T follicular helper cell (primary cell): ENCODE data around the gene TMCO4.

Experiments
- DNase-seq: peaks from one replicate; pipeline ENCODE4 v3.0.0-alpha.2; 2020; ENCODE audit warnings: low read depth

Gene TMCO4

GRCh38 chr1:19685994-19686393 is 113.7 kb downstream of the TMCO4 start:
- no peak for DNase-seq

DNA sequence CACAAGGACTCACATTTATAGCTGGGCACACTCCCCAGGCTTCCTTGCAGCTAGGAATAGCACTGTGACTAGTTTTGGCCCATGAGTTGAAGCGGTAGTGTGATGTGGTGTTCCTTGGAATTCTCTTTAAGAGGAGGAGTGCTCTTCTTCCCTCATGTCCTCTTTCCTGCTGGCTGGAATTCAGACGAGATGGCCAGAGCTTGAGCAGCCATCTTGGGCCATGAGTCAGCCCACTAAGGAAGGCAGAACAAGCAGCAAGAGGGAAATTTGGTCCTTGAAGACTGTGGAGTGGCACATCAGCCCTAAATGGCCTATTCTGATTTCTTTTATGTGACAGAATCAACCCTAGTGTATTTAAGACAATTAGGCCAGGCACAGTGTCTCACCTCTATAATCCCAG is 115.0 kb downstream of the TMCO4 start:
- no peak for DNase-seq

DNA sequence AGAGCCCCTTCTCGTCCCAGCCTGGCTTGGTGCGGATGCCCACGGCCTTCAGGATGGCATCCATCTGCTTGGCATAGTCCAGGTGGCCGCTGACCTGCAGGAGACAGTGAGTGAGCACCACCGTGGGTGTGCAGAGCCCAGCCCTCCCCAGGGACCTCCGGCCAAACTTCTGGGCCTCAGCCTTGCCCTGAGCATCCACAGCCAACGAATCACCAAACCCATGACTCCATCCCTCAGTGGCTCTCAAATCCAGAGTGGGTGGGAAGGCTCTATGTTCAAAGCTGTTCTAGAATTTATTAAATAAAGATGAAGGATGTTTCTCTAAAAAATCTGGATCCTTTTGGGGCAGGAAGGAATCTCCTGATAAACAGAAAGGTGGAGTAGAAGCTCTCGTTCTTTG is 116.4 kb downstream of the TMCO4 start:
- no peak for DNase-seq

- no peak for DNase-seq
Observed at GRCh38 chr1:19682901-19683300, 116.8 kb downstream of the TMCO4 start.

DNA sequence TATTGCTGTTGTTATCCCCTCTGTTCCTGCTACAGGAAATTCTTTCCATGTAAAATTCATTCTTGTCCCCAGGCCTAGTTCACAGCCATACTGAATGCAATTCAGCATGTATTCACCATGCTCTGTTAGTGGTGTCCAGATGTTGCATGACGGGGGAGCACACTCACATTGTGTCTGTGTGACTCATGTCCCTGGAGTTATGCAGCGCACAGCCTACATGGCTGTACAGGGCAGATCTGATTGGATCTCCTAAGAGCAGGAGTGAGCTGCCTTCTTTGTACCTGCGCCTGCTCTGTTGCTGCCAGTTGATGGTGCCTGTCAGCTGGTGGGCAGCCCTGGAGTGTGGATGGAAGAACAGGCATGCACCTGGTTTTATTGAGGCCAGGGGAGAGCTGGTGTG is 117.5 kb downstream of the TMCO4 start:
- no peak for DNase-seq

DNA sequence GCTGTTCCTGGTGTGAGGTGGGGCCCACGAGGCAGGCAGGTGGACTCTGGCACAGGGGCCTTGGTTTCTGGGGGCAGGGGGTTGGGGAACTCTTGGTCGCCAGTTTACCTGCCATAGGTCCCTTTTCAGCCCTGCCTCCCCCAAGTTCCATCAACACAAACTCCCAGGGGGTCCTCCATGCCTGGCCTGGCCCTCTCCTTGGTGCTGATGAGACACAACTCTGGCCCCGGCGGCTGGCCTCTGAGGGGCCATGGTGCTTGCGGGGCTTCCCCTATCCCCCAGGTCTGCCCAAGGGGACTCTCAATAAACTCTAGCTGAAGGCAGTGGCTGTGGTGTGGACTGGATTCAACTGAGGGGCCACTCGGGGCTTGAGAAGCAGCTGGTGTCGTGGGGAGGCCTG is 119.1 kb downstream of the TMCO4 start:
- no peak for DNase-seq

GRCh38 chr1:19679691-19680090 is 120.0 kb downstream of the TMCO4 start:
- no peak for DNase-seq

GRCh38 chr1:19678931-19679453 is 120.7 kb downstream of the TMCO4 start:
- DNase-seq = no peak

GRCh38 chr1:19678493-19678892 is 121.2 kb downstream of the TMCO4 start:
- no peak for DNase-seq

DNA sequence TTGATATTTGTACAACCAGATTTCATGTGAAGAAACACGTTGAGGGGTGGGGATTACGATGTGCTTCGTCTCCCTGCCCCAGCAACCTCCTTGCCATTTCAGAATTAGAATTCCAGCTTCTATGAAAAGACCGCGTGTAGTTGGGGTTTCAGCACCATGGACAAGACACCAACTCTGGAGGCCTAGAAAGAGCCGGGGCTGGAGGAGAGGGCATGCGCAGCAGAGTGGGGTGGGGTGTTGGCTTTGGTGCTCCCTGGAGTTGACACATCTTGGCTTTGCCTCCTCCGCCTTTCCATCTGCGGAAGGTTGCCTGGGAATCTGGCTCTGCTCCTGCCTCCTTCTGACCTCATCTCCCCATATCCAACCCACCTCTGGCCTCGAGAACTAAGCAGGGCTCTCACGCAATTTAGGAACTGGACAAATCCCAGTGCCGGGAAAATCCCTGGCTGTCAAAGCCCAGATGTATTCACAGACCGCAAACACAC is 123.2 kb downstream of the TMCO4 start:
- DNase-seq = no peak

GRCh38 chr1:19675797-19676196 is 123.9 kb downstream of the TMCO4 start:
- DNase-seq = no peak

GRCh38 chr1:19672237-19672636 is 127.5 kb downstream of the TMCO4 start:
- no peak for DNase-seq

GRCh38 chr1:19670787-19671186 is 128.9 kb downstream of the TMCO4 start:
- DNase-seq = no peak

DNA sequence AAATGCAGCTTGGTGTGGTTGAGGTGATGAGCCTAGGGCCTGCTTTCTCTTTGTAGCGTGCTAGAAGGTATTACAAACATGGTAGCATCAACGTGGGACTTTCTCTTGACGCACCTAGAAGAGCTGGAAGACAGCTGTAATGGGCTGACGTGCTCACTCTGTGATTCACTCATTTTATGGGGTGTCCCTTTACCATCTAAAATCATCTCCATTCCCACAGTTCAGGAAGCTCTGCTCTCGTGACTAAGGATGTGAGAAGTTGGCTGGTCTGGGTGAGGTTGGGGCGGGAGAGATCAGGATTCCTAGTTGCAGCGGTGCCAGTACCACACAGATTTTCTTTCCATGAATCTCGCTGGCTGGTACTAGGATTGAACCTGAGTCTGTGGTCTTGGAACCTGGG is 130.8 kb downstream of the TMCO4 start:
- no peak for DNase-seq

DNA sequence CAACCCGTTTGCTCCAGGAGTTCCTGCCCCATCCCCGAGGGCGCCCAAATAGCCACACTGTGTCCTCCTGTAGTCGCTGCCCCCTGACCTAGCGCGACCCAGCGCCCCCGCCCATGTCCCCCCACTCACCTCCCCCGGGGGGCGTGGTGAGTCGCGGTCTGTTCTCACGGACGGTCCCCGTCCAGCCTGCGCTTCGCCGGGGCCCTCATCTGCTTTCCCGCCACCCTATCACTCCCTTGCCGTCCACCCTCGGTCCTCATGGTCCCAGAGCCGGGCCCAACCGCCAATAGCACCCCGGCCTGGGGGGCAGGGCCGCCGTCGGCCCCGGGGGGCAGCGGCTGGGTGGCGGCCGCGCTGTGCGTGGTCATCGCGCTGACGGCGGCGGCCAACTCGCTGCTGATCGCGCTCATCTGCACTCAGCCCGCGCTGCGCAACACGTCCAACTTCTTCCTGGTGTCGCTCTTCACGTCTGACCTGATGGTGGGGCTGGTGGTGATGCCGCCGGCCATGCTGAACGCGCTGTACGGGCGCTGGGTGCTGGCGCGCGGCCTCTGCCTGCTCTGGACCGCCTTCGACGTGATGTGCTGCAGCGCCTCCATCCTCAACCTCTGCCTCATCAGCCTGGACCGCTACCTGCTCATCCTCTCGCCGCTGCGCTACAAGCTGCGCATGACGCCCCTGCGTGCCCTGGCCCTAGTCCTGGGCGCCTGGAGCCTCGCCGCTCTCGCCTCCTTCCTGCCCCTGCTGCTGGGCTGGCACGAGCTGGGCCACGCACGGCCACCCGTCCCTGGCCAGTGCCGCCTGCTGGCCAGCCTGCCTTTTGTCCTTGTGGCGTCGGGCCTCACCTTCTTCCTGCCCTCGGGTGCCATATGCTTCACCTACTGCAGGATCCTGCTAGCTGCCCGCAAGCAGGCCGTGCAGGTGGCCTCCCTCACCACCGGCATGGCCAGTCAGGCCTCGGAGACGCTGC is 133.9 kb downstream of the TMCO4 start:
- DNase-seq = no peak

- DNase-seq = no peak
Observed at GRCh38 chr1:19665186-19665495, 134.6 kb downstream of the TMCO4 start.

DNA sequence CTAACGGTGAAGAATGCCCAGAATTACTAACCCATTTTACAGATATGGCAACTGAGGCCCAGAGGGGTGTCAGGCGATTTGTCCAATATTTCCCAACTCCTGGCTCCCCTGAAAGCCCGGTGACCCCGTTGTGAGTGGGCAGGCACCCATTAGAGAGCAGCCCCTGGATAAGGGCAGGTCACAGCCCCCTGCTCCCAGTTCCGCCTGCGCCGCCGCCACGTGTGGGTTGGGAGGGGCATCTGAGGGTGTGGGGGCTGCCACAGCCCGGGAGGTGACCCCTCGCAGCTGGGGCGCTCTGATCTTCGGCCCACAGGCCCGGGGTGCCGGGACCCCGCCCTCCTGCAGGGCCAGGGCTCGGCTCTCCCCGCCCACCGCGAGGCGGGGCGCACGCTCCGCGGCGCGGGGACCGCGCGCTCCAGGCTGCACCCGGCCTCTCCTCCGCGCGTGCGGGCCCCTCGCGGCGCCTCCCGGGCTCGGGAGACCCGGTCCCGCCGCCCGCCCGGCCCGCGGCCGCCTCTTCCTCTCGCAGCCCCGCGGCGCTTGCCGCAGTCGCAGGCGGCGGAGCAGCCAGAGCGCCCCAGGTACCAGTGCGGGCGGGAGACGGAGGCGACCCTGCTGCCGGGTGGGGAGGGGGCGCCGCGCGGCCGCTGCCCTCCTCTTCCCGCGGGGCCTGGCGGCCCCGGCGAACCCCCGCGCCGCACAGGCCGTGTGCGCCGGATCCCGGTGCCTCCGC is 135.1 kb downstream of the TMCO4 start, which contains the start of gene HTR6:
HTR6 (plus strand) TSS at position 423 of the 733 bp plus-strand sequence. CDS start 879 bp downstream, outside the sequence.
- peak; percentile 32 for DNase-seq

GRCh38 chr1:19662313-19662712 is 137.4 kb downstream of the TMCO4 start:
- DNase-seq = no peak

DNA sequence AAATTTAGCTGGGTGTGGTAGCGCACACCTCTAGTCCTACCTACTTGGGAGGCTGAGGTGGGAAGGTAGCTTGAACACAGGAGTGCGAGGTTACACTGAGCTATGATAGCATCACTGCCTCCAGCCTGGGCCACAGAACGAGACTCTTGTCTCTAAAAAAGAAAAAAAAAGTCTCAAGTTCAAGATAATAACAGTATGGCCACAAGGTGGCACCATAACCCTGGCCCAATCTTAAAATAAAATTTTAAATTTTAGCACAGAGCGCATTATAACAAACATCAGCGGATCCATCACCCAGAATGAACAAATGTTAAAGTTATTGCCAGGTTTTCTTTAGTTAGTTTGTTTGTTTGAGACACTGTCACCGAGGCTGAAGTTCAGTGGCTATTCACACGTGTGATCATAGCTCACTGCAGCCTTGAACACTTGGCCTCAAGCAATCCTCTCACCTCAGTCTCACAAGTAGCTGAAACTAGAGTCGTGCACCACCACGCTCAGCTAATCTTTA is 137.9 kb downstream of the TMCO4 start:
- peak; percentile 22 for DNase-seq

DNA sequence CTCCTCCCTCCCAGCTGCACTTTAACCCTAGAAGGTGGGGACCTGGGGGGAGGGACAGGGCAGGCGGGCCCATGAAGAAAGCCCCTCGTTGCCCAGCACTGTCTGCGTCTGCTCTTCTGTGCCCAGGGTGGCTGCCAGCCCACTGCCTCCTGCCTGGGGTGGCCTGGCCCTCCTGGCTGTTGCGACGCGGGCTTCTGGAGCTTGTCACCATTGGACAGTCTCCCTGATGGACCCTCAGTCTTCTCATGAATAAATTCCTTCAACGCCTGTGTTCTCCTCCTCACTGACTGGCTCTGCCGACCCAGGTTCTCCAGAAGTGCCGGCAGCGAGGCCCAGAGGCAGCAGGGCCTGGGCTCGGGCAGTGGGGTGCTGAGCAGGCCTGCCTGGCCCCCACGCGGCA is 141.5 kb downstream of the TMCO4 start:
- no peak for DNase-seq

- no peak for DNase-seq
Observed at GRCh38 chr1:19657511-19657910, 142.2 kb downstream of the TMCO4 start.

DNA sequence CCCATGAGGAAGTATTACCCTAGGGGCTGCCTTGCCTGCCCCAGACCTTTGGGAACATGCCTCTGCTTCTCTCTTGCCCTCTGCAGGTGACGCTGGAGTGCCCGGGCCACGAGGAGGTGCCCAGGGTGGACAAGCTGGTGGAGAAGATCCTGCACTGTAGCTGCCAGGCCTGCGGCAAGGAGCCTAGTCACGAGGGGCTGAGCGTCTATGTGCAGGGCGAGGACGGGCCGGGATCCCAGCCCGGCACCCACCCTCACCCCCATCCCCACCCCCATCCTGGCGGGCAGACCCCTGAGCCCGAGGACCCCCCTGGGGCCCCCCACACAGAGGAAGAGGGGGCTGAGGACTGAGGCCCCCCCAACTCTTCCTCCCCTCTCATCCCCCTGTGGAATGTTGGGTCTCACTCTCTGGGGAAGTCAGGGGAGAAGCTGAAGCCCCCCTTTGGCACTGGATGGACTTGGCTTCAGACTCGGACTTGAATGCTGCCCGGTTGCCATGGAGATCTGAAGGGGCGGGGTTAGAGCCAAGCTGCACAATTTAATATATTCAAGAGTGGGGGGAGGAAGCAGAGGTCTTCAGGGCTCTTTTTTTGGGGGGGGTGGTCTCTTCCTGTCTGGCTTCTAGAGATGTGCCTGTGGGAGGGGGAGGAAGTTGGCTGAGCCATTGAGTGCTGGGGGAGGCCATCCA is 142.8 kb downstream of the TMCO4 start:
- no peak for DNase-seq
